Measurements from ENCODE around the gene DDX53. TPM values are rescaled to one million over a fixed set of nuclear protein-coding genes. Genes with fewer than 3 reads are reported as not detected.

The DDX53 gene
- total RNA-seq = not detected

- POLR2A ChIA-PET = no interaction called here
Observed at GRCh38 chrX:22999696-23000223, at the start of gene DDX53. Gene DDX53 (plus strand): TSS chrX:22999960. CDS start chrX:23000058, 98 bp downstream.

DNA sequence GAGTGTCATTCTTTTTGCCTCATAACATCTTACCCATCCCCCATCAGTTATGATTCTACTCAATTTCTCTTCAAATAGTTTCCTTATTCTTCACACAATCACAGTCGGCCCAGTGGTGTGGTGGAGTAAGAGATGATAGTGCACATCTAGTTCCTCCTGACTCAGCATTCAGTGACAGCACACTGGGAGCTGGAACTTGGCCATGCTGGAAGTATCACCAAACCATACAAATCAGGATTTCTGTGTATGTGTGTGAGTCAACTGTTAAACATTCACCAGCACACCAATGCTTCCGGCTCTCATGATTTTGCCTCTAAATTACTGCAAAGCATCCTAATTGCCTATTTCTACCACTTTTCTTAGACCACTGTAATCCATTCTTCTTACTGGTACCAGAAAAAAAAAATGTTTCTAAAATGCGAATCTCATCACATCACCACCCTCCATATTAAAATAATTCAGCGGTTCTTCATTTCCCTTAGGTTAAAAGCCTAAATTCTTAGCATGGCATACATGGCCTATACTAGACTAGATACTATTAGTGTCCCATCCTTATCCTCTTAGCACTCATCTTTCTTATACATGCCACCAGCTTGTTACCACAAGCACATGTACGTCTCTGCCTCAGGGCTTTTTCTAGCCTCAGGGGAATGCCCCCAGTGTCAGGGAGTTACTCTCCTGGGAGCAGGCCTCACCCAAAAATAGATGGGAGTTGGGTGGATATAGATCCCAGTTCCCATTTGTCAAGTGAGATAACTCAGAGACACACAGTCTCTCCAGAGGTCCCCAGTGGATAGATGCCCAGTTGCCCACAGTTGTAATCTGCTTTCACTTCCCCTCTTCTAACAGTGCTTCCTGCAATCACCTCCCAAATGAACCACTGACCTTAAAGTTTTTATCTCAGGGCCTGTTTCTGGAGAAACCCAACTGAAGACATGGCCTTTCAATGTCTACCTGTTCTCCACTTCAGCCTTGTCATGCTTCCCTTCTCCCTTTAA is 49.2 kb upstream of the DDX53 start:
- ChIA-PET CTCF (no interaction called here), POLR2A (no interaction called here)

More at GRCh38 chrX:22999696-23000223, at the start of gene DDX53:
- CTCF ChIA-PET = no interaction called here

DNA sequence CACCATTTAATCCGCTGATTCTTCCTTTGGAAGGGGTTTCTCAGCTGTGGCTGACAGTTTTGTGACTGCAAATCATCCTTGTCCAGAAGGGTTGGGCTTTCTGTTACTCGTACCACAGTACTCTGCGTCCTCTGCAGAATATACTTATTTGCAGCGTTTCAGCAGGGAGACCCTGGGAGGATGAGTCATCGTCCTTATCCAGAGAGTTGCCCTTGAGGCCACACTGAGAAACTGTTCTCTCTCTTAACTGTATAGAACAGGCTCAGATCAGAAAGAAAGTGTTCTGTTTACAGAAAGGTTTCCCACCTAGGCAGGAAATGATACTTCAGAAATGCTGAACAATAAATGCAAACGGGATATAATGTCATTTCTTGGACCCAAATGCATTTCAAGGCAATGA is 47.8 kb upstream of the DDX53 start:
- ChIA-PET CTCF (no interaction called here), POLR2A (no interaction called here)

DNA sequence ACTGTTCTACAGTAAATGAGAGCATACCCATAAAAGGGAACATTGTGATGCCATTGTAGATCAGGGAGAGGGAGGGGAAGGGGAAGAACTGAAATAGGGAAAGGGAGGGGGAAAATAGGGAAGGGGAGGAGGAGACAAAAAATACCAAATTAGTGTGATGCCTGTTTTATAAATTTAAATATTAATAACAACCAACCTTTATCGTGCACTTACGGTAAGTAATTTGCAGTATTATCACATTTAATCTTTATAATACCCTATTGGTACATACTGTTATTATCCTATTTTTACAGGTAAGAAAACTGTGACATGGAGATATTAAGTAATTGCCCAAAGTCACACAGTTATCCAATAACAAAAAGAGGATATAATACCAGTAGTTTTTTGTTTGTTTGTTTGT is 41.5 kb upstream of the DDX53 start:
- CTCF ChIA-PET = no interaction called here
- POLR2A ChIA-PET = no interaction called here

- ChIA-PET POLR2A (no interaction called here), CTCF (no interaction called here)
Observed at GRCh38 chrX:22959204-22959920, 40.4 kb upstream of the DDX53 start.

DNA sequence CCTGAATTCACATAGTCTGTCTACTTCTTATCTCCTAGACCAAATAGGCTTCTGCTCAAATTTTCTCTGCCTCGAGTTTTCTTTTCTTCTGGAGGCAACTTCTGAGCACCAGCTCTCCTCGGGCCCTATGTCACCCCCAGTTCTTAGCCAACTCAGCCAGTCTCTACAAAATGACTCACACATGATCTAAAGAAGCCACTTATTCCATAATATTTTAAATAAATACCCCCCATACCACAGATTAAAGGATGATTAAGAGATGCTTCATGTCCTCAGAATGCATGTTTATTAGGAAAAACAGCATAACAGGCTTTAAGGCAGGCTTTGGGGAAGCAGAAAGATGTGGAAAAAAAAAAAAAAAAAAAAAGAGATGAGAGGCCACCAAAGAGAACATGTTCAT is 36.6 kb upstream of the DDX53 start:
- ChIA-PET POLR2A (no interaction called here), CTCF (no interaction called here)

DNA sequence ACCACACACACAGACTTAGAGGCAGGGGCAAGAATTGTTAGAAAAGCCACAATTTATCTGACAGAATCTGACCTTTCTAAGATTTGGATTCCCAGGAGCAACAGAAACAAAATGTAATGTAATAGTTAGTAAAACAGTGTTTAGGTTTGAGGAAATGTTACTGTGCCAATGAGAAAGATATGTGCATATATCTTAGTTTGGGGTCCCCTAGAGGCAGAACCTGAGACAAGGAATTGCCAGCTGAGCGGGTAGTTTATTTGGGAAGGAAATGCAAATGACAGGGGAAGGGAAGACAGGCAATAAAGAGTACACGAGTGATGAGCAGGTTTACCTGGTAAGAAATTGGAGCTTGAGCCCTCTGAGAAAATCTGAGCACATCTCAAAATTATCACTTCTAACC is 31.3 kb upstream of the DDX53 start:
- ChIA-PET POLR2A (no interaction called here), CTCF (no interaction called here)

DNA sequence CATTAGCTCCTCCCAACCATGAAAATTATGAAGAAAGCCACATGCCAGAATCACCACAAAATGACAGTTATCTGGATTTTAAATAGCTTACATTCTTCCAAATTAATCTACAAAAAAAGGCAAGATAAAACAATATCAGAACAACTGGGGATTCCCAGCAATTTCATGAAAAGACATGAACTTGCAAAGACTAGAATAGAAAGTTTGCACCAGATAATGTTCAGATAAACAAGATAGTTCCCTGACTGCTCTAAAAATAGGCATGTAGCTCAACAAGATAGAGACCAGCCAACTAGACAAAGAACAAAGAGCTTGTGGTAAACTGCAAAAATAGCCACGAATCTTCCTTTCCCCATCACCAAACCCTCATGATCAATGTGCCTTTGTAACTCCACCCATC is 30.3 kb upstream of the DDX53 start:
- ChIA-PET CTCF (no interaction called here), POLR2A (no interaction called here)

- ChIA-PET CTCF (no interaction called here), POLR2A (no interaction called here)
Observed at GRCh38 chrX:22970861-22971260, 28.9 kb upstream of the DDX53 start.

GRCh38 chrX:22974616-22975015 is 25.1 kb upstream of the DDX53 start:
- ChIA-PET POLR2A (no interaction called here), CTCF (no interaction called here)

DNA sequence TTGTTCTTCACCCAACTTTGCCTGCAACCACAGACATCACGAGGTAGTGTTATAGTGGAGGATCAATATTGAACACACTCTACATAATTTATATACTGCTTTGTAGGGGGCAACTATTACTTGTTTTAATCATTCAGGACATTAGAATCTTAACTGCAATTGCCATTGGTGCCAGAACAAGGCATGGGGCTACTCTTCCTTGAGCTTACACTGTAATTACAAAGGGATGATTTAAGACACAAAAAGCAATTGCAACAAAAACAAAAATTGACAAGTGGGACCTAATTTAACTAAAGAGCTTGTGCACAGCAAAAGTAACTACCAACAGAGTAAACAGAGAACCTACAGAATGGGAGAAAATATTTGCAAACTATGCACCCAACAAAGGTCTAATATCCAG is 24.0 kb upstream of the DDX53 start:
- ChIA-PET POLR2A (no interaction called here), CTCF (no interaction called here)

DNA sequence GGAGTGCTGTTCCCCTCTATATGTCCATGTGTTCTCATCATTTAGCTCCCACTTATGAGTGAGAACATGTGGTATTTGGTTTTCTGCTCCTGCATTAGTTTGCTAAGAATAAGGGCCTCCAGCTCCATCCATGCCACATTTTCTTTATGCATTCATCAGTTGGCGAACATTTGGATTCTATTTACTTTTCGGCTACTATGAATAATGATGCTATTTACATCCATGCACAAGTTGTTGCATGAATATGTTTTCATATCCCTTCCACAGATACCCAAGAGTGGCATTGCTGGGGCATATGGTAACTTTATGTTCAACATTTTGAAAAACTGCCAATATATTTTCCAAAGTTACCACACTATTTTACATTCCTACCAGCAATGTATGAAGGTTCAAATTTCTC is 13.8 kb upstream of the DDX53 start:
- CTCF ChIA-PET = no interaction called here
- POLR2A ChIA-PET = no interaction called here

DNA sequence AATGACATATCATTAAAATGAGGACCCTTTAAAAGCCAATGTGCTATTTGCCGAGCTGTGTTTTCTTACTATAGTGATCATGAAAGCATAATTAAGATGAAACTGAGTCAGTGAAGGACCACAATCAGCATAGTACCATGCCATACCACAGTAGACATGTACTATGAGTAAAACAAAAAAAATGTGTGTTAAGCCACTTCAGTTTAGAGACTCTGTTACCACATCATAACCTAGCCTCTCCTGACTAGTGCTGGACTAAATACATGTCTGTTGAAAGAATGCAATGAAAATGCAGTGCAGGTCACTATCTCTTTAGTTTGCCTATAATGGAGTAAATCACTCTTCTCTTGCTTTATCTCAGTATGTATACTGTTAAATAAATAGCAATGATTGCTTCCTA is 12.3 kb upstream of the DDX53 start:
- POLR2A ChIA-PET = no interaction called here
- CTCF ChIA-PET = no interaction called here

DNA sequence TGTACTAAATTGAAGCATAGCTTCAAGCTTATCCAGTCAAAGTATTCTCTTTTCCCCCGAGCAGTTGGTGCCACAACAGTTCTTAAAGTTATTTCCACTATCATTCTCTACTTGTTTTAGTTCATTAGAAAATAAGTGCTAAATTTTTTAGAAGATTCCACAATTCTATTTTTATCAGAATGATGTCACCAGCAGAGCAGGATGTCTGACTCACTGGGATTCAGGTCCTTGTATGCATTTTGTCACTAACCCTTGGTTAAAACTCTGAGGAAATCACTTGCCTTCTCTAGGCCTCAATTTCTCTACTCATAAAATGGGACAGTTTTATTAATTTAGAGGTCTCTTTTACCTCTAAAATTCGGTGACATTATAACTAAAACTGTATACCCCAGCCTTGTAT is 3.4 kb downstream of the DDX53 start:
- CTCF ChIA-PET = no interaction called here
- POLR2A ChIA-PET = no interaction called here

DNA sequence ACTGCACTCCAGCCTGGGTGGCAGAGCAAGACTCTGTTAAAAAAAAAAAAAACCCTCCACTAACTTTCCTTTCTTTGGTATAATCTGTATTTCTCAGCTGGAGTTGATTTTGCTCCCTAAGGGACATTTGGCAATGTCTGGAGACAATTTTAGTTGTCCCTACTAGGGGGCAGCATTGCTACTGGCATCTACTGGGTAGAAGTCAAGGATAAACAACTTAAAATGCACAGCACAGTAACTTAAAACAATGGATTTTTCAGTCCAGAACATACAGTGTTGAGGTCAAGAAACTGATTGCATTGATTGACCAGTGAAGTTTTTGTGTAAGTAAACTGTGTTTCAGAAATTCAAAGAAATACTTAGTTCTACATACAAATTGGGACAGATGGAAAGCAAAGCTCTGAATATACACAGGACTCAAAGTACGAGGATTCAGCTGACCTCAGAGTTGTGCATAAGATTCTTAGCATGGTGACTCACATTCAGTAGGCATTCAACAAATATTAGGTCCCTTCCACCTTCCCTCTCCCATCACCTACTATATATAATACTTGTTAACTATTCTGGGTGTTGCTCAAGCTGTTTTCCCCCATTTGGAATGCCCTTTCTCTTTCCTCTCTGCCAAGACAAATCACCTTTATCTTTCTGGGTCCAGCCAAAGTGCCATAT is 8.8 kb downstream of the DDX53 start:
- ChIA-PET CTCF (no interaction called here), POLR2A (no interaction called here)

DNA sequence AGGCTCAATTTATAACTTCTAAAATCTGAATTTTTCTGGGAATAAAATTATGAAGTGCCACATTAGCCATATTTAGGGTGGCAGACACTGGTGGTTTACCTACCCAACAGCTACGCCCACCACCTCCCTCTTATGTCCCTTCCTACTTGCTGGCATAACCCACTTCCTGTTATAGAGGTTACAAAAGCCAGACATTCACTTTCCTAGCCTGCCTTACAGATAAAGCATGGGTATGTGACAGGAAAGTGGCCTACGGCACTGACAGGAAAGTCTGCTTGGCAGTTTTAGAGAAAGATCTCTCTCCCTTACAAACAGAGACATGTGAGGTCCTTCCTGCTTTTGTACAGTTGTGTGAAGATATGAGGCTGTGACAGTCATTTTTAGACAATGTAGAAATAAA is 12.4 kb downstream of the DDX53 start:
- POLR2A ChIA-PET = no interaction called here
- CTCF ChIA-PET = no interaction called here

GRCh38 chrX:23012636-23013035 is 12.9 kb downstream of the DDX53 start:
- POLR2A ChIA-PET = no interaction called here
- CTCF ChIA-PET = no interaction called here

GRCh38 chrX:23013366-23013765 is 13.6 kb downstream of the DDX53 start:
- CTCF ChIA-PET = no interaction called here
- POLR2A ChIA-PET = no interaction called here

- CTCF ChIA-PET = no interaction called here
Observed at GRCh38 chrX:23031600-23031999, 31.8 kb downstream of the DDX53 start.

GRCh38 chrX:23035493-23035892 is 35.7 kb downstream of the DDX53 start:
- POLR2A ChIA-PET = no interaction called here

More at GRCh38 chrX:23031600-23031999, 31.8 kb downstream of the DDX53 start:
- POLR2A ChIA-PET = no interaction called here

DNA sequence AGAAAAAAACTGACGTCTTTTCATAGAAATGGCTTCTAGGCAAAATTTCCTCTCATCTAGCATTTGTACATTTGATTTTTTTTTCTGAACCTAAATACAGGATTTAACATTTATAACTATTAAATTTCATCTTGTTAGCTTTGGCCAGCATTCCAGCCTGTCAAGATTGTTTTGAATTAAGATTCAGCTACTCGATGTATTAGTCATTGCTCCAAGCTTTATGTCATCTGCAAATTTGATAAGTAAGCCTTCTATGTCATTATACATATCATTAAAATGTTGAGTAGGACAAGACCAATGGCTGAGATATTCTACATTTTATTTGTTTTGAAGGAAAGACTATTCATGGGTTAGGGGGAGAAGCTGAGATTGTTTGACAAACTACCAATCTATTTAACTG is 46.7 kb downstream of the DDX53 start:
- CTCF ChIA-PET = no interaction called here

More at GRCh38 chrX:23035493-23035892, 35.7 kb downstream of the DDX53 start:
- CTCF ChIA-PET = no interaction called here

More for the DNA sequence above, 46.7 kb downstream of the DDX53 start:
- POLR2A ChIA-PET = no interaction called here
